Measurements from ENCODE around the gene TRIM58.

The TRIM58 gene

DNA sequence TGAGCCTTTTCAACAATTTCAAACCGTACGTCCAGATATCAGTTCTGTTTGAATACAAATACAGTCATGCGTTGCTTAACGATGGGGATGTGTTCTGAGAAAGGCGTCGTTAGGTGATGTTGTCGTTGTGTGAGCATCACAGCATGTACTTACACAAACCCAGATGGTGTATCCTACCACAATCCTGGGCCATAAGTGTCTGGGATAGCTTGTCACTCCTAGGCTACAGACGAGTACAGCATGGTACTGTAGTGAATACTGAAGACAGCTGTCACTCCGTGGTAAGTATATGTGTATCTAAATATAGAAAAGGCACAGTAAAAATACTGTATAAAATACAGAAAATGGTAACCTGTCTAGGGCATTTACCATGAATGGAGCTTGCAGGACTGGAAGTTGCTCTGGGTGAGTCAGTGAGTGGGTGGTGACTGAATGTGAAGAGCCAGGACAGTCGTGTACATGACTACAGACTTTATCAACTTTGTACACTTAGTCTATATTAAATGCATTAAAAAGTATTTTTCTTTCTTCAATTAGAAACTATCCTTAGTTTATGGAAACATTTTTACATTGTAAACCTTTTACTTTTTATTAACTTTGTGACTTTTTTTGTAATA, 27.9 kb downstream of the TRIM58 start:
- no peaks in the 10 kb centered on the region for H3K4me1 ChIP-seq (ENCODE audit: control insufficient read depth, insufficient read depth, low read length)
- H3K36me3 ChIP-seq (ENCODE audit: control insufficient read depth in 2 of 2, insufficient read depth in 2 of 2, low read length in 2 of 2) = no peaks in the 10 kb centered on the region
- H3K9ac ChIP-seq (ENCODE audit: low read length in 2 of 2) = no peak overlapping the region
- no peaks in the 10 kb centered on the region for H3K27me3 ChIP-seq (ENCODE audit: control insufficient read depth in 1 of 2, insufficient read depth in 2 of 2, low read length in 2 of 2)
- H3K27ac ChIP-seq (ENCODE audit: low read length) = no peak overlapping the region
- no peak overlapping the region for H3K4me3 ChIP-seq (ENCODE audit: low read length in 2 of 2)
- H3K9me3 ChIP-seq (ENCODE audit: control insufficient read depth in 2 of 2, low read length in 2 of 2) = no peaks in the 10 kb centered on the region

DNA sequence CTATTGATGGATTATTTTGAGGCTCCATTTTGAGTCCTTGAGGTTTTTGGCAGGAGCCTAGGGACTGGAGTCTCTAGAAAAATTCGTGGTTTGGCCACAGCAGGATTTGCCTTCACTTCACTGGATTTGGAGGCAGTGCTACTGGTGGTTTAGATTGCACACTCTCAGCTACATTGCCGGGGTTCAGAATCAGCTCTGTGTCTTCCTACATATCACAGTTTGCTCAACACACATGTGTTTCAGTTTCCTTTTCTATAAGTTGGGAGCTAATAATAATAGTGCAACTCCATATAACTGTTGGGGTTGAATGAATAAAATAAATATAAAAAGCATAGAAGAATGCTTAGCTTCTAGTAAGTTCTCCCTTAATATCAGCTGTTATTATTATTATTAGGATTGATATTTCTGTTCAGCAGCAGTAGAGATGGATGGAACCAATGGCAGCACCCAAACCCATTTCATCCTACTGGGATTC, 38.2 kb downstream of the TRIM58 start, which contains the start of gene OR2W3:
OR2W3 (plus strand) TSS at position 425 of the 475 bp plus-strand sequence; CDS start at position 425, 0 bp downstream.
- Histone ChIP-seq H3K9me3 (ENCODE audit: control insufficient read depth in 2 of 2, low read length in 2 of 2) (no peaks in the 10 kb centered on the region), H3K9ac (ENCODE audit: low read length in 2 of 2) (no peak within 1 kb of the TSS), H3K27ac (ENCODE audit: low read length) (no peak within 1 kb of the TSS), H3K4me1 (ENCODE audit: control insufficient read depth, insufficient read depth, low read length) (no peaks in the 10 kb centered on the region), H3K4me3 (ENCODE audit: low read length in 2 of 2) (no peak within 1 kb of the TSS), H3K36me3 (ENCODE audit: control insufficient read depth in 2 of 2, insufficient read depth in 2 of 2, low read length in 2 of 2) (no peaks in the 10 kb centered on the region), H3K27me3 (ENCODE audit: control insufficient read depth in 1 of 2, insufficient read depth in 2 of 2, low read length in 2 of 2) (no peaks in the 10 kb centered on the region)

DNA sequence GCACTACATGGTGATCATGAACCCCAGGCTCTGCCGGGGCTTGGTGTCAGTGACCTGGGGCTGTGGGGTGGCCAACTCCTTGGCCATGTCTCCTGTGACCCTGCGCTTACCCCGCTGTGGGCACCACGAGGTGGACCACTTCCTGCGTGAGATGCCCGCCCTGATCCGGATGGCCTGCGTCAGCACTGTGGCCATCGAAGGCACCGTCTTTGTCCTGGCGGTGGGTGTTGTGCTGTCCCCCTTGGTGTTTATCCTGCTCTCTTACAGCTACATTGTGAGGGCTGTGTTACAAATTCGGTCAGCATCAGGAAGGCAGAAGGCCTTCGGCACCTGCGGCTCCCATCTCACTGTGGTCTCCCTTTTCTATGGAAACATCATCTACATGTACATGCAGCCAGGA, 39.0 kb downstream of the TRIM58 start:
- Histone ChIP-seq H3K9ac (ENCODE audit: low read length in 2 of 2) (no peak overlapping the region), H3K27ac (ENCODE audit: low read length) (no peak overlapping the region), H3K4me3 (ENCODE audit: low read length in 2 of 2) (no peak overlapping the region), H3K9me3 (ENCODE audit: control insufficient read depth in 2 of 2, low read length in 2 of 2) (no peaks in the 10 kb centered on the region), H3K27me3 (ENCODE audit: control insufficient read depth in 1 of 2, insufficient read depth in 2 of 2, low read length in 2 of 2) (no peaks in the 10 kb centered on the region), H3K4me1 (ENCODE audit: control insufficient read depth, insufficient read depth, low read length) (no peaks in the 10 kb centered on the region), H3K36me3 (ENCODE audit: control insufficient read depth in 2 of 2, insufficient read depth in 2 of 2, low read length in 2 of 2) (no peaks in the 10 kb centered on the region)

DNA sequence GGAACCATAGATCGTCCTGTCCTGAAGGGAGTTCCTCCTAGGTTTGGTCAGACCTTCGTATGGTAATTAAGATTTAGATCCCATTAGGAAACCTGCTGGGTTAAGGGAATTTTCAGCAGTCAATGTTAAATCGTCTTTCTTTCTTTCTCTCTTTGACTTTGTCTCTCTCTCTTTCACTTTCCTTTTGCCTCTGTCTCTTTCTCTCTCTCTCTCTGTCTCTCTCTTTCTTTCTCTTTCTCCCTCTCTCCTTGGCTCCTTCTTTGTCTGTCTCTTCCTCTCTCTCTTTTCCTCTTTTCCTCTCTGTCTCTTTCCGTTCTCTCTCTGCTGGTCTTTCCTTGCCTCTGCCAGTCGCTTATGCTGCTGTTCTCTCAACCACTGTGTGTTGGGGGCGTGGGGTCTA, 47.1 kb downstream of the TRIM58 start:
- no peak overlapping the region for H3K27ac ChIP-seq (ENCODE audit: low read length)
- no peaks in the 10 kb centered on the region for H3K9me3 ChIP-seq (ENCODE audit: control insufficient read depth in 2 of 2, low read length in 2 of 2)
- H3K27me3 ChIP-seq (ENCODE audit: control insufficient read depth in 1 of 2, insufficient read depth in 2 of 2, low read length in 2 of 2) = no peaks in the 10 kb centered on the region
- no peaks in the 10 kb centered on the region for H3K36me3 ChIP-seq (ENCODE audit: control insufficient read depth in 2 of 2, insufficient read depth in 2 of 2, low read length in 2 of 2)
- H3K4me1 ChIP-seq (ENCODE audit: control insufficient read depth, insufficient read depth, low read length) = no peaks in the 10 kb centered on the region
- H3K9ac ChIP-seq (ENCODE audit: low read length in 2 of 2) = no peak overlapping the region
- no peak overlapping the region for H3K4me3 ChIP-seq (ENCODE audit: low read length in 2 of 2)

DNA sequence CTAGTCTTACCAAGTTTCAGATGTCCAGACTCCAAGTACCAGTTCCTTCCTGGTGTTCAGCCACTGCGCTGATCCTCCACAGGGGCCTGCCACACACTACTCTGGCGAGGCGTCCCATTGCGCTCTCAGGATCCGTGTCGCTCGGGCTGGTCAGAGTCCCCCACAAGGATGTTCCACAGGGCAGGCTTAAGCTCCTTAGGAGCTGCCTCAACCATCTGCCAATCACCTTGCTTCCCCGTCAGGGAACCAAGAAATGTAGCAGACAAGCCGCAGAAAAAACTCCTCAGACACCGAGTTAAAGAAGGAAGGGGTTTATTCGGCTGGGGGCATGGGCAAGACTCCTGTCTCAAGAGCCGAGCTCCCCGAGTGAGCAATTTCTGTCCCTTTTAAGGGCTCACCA, 48.2 kb downstream of the TRIM58 start:
- no peaks in the 10 kb centered on the region for H3K27me3 ChIP-seq (ENCODE audit: control insufficient read depth in 1 of 2, insufficient read depth in 2 of 2, low read length in 2 of 2)
- no peak overlapping the region for H3K9ac ChIP-seq (ENCODE audit: low read length in 2 of 2)
- no peak overlapping the region for H3K27ac ChIP-seq (ENCODE audit: low read length)
- H3K9me3 ChIP-seq (ENCODE audit: control insufficient read depth in 2 of 2, low read length in 2 of 2) = no peaks in the 10 kb centered on the region
- no peaks in the 10 kb centered on the region for H3K36me3 ChIP-seq (ENCODE audit: control insufficient read depth in 2 of 2, insufficient read depth in 2 of 2, low read length in 2 of 2)
- H3K4me3 ChIP-seq (ENCODE audit: low read length in 2 of 2) = no peak overlapping the region
- H3K4me1 ChIP-seq (ENCODE audit: control insufficient read depth, insufficient read depth, low read length) = no peaks in the 10 kb centered on the region

DNA sequence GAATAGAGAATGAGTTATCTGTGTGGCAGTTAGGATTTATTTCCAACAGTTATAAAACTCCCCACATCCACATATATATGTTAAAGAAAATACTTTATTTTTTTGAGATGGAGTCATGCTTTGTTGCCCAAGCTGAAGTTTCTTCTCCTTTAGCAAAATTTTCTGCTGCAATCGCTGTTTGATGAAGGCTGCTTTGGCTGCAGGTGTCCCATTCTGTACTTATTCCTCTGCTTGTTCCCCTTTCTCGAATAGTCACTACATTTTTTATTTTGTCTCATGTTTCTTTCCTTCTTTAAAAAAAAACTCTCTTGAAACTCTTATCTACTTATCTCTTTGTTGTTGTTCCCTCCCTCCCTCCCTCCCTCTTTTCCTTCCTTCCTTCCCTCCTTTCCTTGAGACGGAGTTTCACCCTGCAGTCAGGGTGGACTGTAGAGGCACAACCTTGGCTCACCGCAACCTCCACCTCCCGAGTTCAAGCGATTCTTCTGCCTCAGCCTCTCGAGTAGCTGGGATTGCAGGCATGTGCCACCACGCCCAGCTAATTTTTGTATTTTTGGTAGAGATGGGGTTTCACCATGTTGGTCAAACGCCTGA, 49.0 kb downstream of the TRIM58 start:
- Histone ChIP-seq H3K9me3 (ENCODE audit: control insufficient read depth in 2 of 2, low read length in 2 of 2) (no peaks in the 10 kb centered on the region), H3K4me1 (ENCODE audit: control insufficient read depth, insufficient read depth, low read length) (no peaks in the 10 kb centered on the region), H3K4me3 (ENCODE audit: low read length in 2 of 2) (no peak overlapping the region), H3K36me3 (ENCODE audit: control insufficient read depth in 2 of 2, insufficient read depth in 2 of 2, low read length in 2 of 2) (no peaks in the 10 kb centered on the region), H3K27me3 (ENCODE audit: control insufficient read depth in 1 of 2, insufficient read depth in 2 of 2, low read length in 2 of 2) (no peaks in the 10 kb centered on the region), H3K9ac (ENCODE audit: low read length in 2 of 2) (no peak overlapping the region), H3K27ac (ENCODE audit: low read length) (no peak overlapping the region)

DNA sequence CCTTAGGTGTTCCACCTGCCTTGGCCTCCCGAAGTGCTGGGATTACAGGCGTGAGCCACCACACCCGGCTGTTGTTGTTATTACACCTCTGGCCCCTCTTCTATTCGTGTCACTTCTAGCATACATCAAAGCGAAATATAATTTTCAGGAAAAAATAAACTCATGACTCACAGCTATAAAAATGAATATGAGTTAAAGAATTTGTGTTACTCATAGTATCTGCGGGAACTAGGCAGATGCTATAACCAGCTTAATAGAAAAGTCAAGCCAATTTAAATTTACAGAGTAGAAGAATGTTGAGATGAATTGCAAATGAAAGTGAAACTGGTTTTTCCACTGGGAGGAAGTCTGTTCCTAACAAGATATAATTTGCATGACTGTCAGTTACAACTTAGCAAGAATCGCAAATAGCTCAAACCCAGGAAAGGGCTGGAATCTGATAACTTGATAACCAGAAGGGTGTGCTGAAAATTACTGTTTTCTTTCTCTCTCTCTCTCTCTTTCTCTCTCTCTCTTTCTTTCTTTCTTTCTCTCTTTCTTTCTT, 49.6 kb downstream of the TRIM58 start:
- Histone ChIP-seq H3K27ac (ENCODE audit: low read length) (no peak overlapping the region), H3K9me3 (ENCODE audit: control insufficient read depth in 2 of 2, low read length in 2 of 2) (no peaks in the 10 kb centered on the region), H3K36me3 (ENCODE audit: control insufficient read depth in 2 of 2, insufficient read depth in 2 of 2, low read length in 2 of 2) (no peaks in the 10 kb centered on the region), H3K4me1 (ENCODE audit: control insufficient read depth, insufficient read depth, low read length) (no peaks in the 10 kb centered on the region), H3K4me3 (ENCODE audit: low read length in 2 of 2) (no peak overlapping the region), H3K9ac (ENCODE audit: low read length in 2 of 2) (no peak overlapping the region), H3K27me3 (ENCODE audit: control insufficient read depth in 1 of 2, insufficient read depth in 2 of 2, low read length in 2 of 2) (no peaks in the 10 kb centered on the region)

DNA sequence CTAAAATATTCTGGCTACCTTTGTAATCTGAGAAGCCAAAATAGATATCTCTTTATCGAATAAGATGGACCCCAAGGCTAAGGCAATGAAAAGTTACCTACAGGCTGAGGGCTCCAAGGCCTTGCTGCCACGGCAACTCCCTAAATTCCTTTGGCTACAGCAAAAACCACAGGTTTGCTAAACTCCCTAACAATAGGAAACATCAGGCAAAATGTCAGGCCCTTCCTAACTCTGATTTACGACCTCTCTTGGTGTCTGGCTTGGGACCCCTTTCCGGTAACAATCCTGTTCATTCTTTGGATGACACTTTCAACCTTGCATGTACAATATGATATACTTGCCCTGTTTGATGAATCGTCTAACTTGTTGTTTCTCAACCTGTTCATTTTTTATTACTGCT, 51.8 kb downstream of the TRIM58 start:
- Histone ChIP-seq H3K9me3 (ENCODE audit: control insufficient read depth in 2 of 2, low read length in 2 of 2) (no peaks in the 10 kb centered on the region), H3K27ac (ENCODE audit: low read length) (no peak overlapping the region), H3K4me1 (ENCODE audit: control insufficient read depth, insufficient read depth, low read length) (no peaks in the 10 kb centered on the region), H3K27me3 (ENCODE audit: control insufficient read depth in 1 of 2, insufficient read depth in 2 of 2, low read length in 2 of 2) (no peaks in the 10 kb centered on the region), H3K36me3 (ENCODE audit: control insufficient read depth in 2 of 2, insufficient read depth in 2 of 2, low read length in 2 of 2) (no peaks in the 10 kb centered on the region), H3K4me3 (ENCODE audit: low read length in 2 of 2) (no peak overlapping the region), H3K9ac (ENCODE audit: low read length in 2 of 2) (no peak overlapping the region)

DNA sequence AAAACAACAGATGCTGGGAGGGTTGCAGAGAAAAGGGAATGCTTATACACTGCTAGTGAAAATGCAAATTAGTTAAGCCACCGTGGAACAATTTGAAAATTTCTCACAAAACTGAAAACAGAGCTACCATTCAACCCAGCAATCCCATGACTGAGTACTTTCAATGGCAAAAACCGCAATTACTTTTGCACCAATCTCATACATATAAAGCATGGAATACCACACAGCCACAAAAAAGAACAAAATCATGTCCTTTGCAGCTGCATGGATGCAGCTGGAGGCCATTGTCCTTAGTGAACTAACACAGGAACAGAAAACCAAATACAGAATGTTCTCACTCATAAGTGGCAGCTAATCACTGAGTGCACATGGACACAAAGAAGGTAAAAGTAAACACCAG, 56.8 kb downstream of the TRIM58 start:
- H3K9ac ChIP-seq (ENCODE audit: low read length in 2 of 2) = no peak overlapping the region
- H3K9me3 ChIP-seq (ENCODE audit: control insufficient read depth in 2 of 2, low read length in 2 of 2) = no peaks in the 10 kb centered on the region
- no peaks in the 10 kb centered on the region for H3K36me3 ChIP-seq (ENCODE audit: control insufficient read depth in 2 of 2, insufficient read depth in 2 of 2, low read length in 2 of 2)
- no peaks in the 10 kb centered on the region for H3K4me1 ChIP-seq (ENCODE audit: control insufficient read depth, insufficient read depth, low read length)
- H3K27ac ChIP-seq (ENCODE audit: low read length) = no peak overlapping the region
- H3K4me3 ChIP-seq (ENCODE audit: low read length in 2 of 2) = no peak overlapping the region
- H3K27me3 ChIP-seq (ENCODE audit: control insufficient read depth in 1 of 2, insufficient read depth in 2 of 2, low read length in 2 of 2) = peaks cover 0 to 3% of the 10 kb centered on the region in 2 donors

DNA sequence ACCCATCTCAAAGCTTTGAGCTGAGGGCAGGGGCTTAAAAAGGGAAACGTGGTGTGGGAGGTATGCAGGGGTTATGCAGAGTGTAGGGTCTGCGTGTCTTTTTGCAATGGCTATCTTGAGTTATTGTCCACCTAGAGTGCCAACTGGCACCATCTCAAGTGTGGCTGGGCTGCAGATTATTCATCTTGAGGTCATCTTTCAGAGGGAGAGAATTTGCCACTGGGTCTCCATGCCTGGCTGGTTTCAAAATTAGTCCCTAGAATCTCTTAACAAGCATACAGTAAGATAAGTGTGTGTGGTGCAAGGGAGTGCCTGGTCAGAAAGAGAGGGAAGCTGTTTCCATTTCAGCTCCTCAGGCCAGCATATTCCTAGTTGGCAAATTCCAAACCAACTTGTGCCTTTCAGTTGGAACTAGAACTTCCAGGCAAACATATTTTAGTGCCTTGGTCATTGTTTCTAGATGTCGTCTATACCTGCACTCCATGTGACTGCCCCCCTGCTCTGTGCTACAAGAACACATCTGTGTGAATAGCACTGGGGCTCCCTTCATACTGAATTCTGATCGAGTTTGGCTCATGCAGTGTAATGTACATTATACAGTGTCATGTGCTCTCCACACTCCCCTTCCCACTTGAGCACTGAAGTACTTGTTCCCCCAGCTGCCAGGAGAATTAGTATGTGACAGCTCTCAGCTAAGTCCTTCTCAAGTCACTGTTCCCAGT, 58.1 kb downstream of the TRIM58 start:
- no peaks in the 10 kb centered on the region for H3K4me1 ChIP-seq (ENCODE audit: control insufficient read depth, insufficient read depth, low read length)
- H3K9ac ChIP-seq (ENCODE audit: low read length in 2 of 2) = no peak overlapping the region
- no peaks in the 10 kb centered on the region for H3K36me3 ChIP-seq (ENCODE audit: control insufficient read depth in 2 of 2, insufficient read depth in 2 of 2, low read length in 2 of 2)
- peaks cover 0 to 3% of the 10 kb centered on the region in 2 donors for H3K27me3 ChIP-seq (ENCODE audit: control insufficient read depth in 1 of 2, insufficient read depth in 2 of 2, low read length in 2 of 2)
- H3K9me3 ChIP-seq (ENCODE audit: control insufficient read depth in 2 of 2, low read length in 2 of 2) = no peaks in the 10 kb centered on the region
- H3K27ac ChIP-seq (ENCODE audit: low read length) = no peak overlapping the region
- H3K4me3 ChIP-seq (ENCODE audit: low read length in 2 of 2) = no peak overlapping the region
